ENCODE data around the gene OTX1. TPM values are rescaled to one million over a fixed set of nuclear protein-coding genes. Genes with fewer than 3 reads are reported as not detected.

The OTX1 gene
- total RNA-seq, 1 experiment from 2014 or later: 0.90 TPM

DNA sequence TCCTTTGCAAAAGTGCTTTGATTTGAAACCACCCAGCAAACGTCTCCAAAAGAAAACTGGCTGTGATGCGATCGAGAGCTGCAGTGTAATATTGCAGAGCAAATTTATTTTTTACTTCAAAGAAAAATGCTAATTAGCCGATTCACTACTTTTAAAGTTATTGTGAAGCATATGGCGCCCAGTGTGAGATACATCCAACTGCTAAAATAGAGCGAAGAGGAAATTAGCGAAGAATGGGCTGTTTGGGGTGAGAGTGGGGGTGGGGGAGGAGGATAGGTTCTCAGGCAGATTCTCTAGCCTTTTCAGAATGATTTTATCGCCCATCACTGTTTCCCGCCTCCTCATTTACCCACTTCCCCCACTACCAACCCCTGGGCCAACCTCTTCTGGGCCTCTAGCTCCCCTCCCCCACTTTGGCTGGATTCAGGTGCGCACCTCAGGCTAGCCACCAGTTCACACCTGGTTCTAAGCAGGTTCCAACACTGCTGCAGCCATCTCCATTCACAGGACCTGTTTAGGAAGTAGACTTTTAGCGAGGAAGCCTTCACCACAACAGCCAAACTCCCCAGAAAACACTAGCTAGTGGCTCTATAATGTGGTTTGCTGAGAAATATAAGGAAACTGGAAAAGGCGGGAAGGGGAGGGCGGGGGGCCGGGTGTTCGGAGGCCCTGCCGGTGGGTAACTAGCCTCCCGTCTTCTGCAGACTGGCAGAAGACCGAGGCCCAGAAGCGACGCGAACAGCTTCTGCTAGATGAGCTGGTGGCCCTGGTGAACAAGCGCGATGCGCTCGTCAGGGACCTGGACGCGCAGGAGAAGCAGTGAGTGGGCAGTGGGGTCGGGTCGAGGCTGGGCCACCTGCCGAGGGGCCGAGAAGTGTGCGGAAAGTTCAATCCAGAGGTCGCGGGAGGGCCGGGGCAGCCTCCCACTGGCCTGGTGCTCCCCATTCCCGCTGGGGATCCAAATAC is 6.0 kb upstream of the OTX1 start (continued):
- TF ChIP-seq FOXK1 (CRISPR knock-in tag; IDR thresholded peaks at IDR 0.05): 0 out of 2 replicates have a peak, but pooled peaks have one; percentile 55
- peak; percentile 54; the same call in 1 of the 2 replicates for TF ChIP-seq NFE2L1 (CRISPR knock-in tag; IDR thresholded peaks at IDR 0.05)
- TF ChIP-seq NR3C1 (CRISPR knock-in tag; conservative IDR thresholded peaks at IDR 0.05; ENCODE audit: low read depth): no peak
- TF ChIP-seq ZNF423 (CRISPR knock-in tag; IDR thresholded peaks at IDR 0.05): 0 out of 2 replicates have a peak, but pooled peaks have one; percentile 40
- peak; percentile 41; the same call in 1 of the 2 replicates for TF ChIP-seq ZNF263 (CRISPR knock-in tag; IDR thresholded peaks at IDR 0.05; ENCODE audit: low read depth)
- TF ChIP-seq SMAD3 (CRISPR knock-in tag; IDR thresholded peaks at IDR 0.05; ENCODE audit: borderline replicate concordance): no peak
- no peak for TF ChIP-seq ZNF219 (CRISPR knock-in tag; IDR thresholded peaks at IDR 0.05; ENCODE audit: borderline replicate concordance)
- TF ChIP-seq, protein P1, sequence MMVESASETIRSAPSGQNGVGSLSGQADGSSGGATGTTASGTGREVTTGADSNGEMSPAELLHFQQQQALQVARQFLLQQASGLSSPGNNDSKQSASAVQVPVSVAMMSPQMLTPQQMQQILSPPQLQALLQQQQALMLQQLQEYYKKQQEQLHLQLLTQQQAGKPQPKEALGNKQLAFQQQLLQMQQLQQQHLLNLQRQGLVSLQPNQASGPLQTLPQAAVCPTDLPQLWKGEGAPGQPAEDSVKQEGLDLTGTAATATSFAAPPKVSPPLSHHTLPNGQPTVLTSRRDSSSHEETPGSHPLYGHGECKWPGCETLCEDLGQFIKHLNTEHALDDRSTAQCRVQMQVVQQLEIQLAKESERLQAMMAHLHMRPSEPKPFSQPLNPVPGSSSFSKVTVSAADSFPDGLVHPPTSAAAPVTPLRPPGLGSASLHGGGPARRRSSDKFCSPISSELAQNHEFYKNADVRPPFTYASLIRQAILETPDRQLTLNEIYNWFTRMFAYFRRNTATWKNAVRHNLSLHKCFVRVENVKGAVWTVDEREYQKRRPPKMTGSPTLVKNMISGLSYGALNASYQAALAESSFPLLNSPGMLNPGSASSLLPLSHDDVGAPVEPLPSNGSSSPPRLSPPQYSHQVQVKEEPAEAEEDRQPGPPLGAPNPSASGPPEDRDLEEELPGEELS (CRISPR knock-in tag; IDR thresholded peaks at IDR 0.05): peak; percentile 75; the same call in 1 of the 2 replicates

DNA sequence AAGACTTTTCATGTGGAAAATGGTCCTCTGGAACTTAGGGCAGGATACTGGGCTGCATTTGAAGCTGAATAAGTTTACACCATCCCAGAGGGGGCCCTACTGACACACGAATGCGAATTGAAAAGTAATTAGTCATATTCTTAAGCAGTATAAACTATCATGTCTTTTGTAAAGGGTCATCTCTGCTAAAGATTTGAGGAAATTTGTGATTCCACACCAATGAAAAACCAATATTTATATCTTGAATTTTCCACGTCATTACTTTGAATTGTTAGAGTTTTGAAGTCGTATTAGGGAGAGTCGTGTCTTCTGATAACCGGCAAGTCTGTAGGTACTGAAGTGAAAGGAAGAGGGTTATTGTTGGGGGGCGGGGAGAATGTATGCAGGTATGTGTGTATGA is 4.1 kb upstream of the OTX1 start:
- H3K27ac Mint-ChIP-seq: no peak overlapping the region
- CTCF ChIA-PET: interaction anchor here (0.6 to 1.6 kb wide), 5 partner anchors 8 to 1002 kb away, joined by 3 to 7 read pairs (median 4); no protein-coding TSS in a partner anchor
- H3K27me3 Mint-ChIP-seq (ENCODE audit: low read depth): peaks cover 75% of the 10 kb centered on the region
- ATAC-seq (no peak), DNase-seq (ENCODE audit: low spot score) (no peak)
- peak overlapping the region; percentile 78 for H3K4me3 Mint-ChIP-seq
- POLR2A ChIA-PET: interaction anchor here (0.7 to 1.7 kb wide), 2 partner anchors 9 to 12 kb away, joined by 5 to 9 read pairs; no protein-coding TSS in a partner anchor
- H3K9me3 Mint-ChIP-seq: no peaks in the 10 kb centered on the region
- H3K4me1 Mint-ChIP-seq: peaks cover 49% of the 10 kb centered on the region
- no peaks in the 10 kb centered on the region for H3K36me3 Mint-ChIP-seq
- TF ChIP-seq PRRX2 (CRISPR knock-in tag; IDR thresholded peaks at IDR 0.05) (no peak), GABPB1 (CRISPR knock-in tag; IDR thresholded peaks at IDR 0.05) (no peak), CBFB (CRISPR knock-in tag; IDR thresholded peaks at IDR 0.05; ENCODE audit: low read depth) (no peak), NFYB (CRISPR knock-in tag; conservative IDR thresholded peaks at IDR 0.05; ENCODE audit: low read depth) (no peak), NR2C2 (CRISPR knock-in tag; IDR thresholded peaks at IDR 0.05) (no peak), IRF2 (CRISPR knock-in tag; IDR thresholded peaks at IDR 0.05; ENCODE audit: borderline replicate concordance, low read depth) (no peak), ZMAT4 (CRISPR knock-in tag; IDR thresholded peaks at IDR 0.05) (no peak), RORB (CRISPR knock-in tag; IDR thresholded peaks at IDR 0.05) (no peak), ETV6 (CRISPR knock-in tag; IDR thresholded peaks at IDR 0.05) (no peak), ELF4 (CRISPR knock-in tag; IDR thresholded peaks at IDR 0.05; ENCODE audit: low read depth) (no peak), GTF2I (CRISPR knock-in tag; conservative IDR thresholded peaks at IDR 0.05) (no peak), ZNF512 (CRISPR knock-in tag; IDR thresholded peaks at IDR 0.05; ENCODE audit: borderline replicate concordance) (no peak)
- TF ChIP-seq, protein P2, sequence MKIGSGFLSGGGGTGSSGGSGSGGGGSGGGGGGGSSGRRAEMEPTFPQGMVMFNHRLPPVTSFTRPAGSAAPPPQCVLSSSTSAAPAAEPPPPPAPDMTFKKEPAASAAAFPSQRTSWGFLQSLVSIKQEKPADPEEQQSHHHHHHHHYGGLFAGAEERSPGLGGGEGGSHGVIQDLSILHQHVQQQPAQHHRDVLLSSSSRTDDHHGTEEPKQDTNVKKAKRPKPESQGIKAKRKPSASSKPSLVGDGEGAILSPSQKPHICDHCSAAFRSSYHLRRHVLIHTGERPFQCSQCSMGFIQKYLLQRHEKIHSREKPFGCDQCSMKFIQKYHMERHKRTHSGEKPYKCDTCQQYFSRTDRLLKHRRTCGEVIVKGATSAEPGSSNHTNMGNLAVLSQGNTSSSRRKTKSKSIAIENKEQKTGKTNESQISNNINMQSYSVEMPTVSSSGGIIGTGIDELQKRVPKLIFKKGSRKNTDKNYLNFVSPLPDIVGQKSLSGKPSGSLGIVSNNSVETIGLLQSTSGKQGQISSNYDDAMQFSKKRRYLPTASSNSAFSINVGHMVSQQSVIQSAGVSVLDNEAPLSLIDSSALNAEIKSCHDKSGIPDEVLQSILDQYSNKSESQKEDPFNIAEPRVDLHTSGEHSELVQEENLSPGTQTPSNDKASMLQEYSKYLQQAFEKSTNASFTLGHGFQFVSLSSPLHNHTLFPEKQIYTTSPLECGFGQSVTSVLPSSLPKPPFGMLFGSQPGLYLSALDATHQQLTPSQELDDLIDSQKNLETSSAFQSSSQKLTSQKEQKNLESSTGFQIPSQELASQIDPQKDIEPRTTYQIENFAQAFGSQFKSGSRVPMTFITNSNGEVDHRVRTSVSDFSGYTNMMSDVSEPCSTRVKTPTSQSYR (CRISPR knock-in tag; IDR thresholded peaks at IDR 0.05): no peak
- TF ChIP-seq, protein P3, sequence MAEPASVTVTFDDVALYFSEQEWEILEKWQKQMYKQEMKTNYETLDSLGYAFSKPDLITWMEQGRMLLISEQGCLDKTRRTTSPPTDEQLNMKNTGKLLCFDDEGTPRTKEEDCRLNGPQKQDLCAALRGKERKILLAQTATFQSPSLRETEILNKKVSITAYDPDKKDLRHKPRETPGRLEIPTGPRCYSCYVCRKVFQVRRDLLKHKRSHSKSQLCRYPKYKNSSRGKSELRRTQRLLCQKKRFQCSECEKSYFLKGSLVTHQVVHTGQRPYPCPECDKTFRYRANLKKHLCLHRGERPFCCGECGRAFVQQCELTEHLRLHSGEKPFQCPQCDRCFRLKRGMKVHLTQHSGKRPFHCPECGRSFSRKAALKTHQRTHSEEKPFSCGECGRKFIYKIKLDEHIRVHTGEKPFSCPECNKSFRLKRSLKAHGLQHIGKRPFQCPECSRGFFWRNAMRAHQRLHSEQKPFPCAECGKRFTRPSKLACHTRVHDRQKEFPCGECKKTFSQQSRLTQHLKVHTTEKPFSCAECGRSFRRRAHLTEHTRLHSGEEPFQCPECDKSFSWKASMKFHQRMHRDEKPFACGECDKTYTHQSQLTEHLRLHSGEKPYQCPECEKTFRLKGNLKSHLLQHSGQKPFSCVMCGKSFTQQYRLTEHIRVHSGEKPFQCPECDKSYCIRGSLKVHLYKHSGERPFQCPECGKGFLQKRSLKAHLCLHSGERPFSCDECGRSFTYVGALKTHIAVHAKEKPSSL (CRISPR knock-in tag; conservative IDR thresholded peaks at IDR 0.05): no peak
- TF ChIP-seq, protein P4, sequence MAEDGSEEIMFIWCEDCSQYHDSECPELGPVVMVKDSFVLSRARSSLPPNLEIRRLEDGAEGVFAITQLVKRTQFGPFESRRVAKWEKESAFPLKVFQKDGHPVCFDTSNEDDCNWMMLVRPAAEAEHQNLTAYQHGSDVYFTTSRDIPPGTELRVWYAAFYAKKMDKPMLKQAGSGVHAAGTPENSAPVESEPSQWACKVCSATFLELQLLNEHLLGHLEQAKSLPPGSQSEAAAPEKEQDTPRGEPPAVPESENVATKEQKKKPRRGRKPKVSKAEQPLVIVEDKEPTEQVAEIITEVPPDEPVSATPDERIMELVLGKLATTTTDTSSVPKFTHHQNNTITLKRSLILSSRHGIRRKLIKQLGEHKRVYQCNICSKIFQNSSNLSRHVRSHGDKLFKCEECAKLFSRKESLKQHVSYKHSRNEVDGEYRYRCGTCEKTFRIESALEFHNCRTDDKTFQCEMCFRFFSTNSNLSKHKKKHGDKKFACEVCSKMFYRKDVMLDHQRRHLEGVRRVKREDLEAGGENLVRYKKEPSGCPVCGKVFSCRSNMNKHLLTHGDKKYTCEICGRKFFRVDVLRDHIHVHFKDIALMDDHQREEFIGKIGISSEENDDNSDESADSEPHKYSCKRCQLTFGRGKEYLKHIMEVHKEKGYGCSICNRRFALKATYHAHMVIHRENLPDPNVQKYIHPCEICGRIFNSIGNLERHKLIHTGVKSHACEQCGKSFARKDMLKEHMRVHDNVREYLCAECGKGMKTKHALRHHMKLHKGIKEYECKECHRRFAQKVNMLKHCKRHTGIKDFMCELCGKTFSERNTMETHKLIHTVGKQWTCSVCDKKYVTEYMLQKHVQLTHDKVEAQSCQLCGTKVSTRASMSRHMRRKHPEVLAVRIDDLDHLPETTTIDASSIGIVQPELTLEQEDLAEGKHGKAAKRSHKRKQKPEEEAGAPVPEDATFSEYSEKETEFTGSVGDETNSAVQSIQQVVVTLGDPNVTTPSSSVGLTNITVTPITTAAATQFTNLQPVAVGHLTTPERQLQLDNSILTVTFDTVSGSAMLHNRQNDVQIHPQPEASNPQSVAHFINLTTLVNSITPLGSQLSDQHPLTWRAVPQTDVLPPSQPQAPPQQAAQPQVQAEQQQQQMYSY (CRISPR knock-in tag; IDR thresholded peaks at IDR 0.05): no peak

All from WTC11 (cell line).